Activated CD4-positive, alpha-beta T cell treated with anti-CD3 and anti-CD28 coated beads for 4 hours (primary cell): ENCODE data around the gene NALCN.

Experiments
- DNase-seq, 2 donors: peaks; one replicate each; pipeline ENCODE4 v3.0.0-alpha.2; 2020

The NALCN gene

DNA sequence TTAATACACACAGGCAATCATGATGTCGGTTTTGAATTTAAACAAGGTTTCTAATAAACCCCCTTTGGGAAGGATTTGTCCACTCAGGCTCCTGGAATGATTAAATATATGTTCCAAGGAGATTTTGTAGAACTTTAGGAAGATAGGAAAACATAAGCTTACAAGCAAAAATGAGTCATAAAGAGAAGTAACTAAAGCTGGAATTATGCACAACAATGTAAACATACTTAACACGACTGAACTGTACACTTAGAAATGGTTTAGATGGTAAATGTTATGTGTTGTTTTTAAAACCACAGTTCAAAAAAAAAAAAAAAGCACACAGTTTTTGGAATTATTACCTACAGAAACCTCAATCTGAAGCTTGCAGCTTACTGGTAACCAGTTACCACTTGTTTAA lies 304.4 kb downstream of the NALCN start:
- DNase-seq = no peak

DNA sequence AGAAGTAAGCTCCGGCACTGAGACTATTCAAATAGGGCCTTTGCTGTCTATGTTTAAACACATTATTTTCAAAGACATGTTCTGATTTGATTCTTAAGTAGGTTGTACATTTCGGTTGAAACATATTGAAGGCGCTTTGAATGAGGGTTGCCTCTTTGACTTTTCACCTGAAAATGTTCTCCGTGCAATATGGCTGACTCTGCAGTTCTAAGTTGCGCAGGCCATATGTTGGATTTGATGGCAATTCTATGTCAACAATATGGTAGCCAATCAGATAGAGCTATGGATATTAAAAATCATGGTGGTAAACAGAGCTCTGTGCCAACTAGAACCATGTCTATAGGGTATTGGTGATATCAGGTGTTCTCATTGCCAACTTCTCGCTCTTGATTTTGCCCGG lies 307.3 kb downstream of the NALCN start:
- DNase-seq = no peak

- DNase-seq = no peak
These were observed 317.4 kb downstream of the NALCN start for GRCh38 chr13:101098873-101099272.

DNA sequence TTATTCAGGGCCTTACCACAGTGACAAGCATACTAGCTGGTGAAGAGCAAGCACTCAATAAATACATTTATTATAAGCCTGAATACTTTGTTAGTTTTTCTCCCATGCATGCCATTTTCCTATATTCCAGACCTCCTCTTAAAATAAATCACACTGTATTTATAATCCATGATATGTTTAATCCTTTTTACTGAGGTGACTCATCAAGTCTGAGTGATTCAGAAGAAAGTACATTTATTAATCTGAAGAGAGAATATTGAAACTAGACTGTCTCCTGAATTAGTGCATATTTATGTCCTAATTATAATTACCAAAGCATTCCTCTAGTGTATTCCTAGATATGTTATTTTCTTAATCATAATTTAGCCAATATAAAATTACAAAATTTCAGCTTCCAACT lies 323.3 kb downstream of the NALCN start:
- no peak for DNase-seq

- DNase-seq = no peak
These were observed 326.0 kb downstream of the NALCN start for GRCh38 chr13:101090287-101090686.

GRCh38 chr13:101085551-101085950 lies 330.8 kb downstream of the NALCN start:
- no peak for DNase-seq

GRCh38 chr13:101082441-101082840 lies 333.9 kb downstream of the NALCN start:
- no peak for DNase-seq

DNA sequence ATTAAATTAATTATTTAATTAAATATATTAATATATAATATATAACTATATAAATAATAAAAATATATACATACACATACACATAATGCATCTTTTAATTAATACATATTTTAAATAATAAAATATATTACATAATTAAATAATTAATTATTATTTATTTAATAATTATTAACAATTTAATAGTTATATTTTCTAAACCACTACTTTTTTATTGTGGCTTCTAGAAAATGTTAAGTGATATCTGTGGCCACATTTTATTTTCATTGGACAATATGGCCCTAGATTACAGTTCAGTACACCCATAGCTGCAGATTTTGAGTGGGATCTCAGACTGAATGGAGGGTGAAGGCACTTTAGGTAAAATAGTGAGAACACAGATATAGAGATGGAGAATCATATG lies 335.7 kb downstream of the NALCN start:
- no peak for DNase-seq

DNA sequence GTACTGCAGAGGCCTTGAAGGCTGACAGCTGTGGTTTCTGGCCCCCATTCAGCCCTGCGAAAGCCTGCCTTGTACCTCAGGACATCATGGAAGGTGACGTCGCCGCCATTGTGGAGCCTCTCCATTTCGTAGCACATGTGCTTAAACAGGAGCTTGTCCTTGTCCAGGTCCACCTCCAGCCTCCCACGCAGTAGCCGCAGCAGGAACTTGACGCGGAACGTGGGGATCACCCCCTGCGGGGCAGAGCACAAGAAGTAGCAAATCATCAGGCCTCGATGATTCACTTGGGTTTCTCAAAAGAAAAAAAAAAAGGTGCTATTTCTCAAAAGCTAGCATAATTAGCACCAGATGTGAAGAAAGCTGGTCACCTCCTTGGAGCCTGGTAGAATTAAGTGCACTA lies 351.0 kb downstream of the NALCN start:
- DNase-seq = no peak

- no peak for DNase-seq
These were observed 356.5 kb downstream of the NALCN start for GRCh38 chr13:101059793-101060192.

- DNase-seq = no peak
These were observed 357.5 kb downstream of the NALCN start for GRCh38 chr13:101058841-101059240.

DNA sequence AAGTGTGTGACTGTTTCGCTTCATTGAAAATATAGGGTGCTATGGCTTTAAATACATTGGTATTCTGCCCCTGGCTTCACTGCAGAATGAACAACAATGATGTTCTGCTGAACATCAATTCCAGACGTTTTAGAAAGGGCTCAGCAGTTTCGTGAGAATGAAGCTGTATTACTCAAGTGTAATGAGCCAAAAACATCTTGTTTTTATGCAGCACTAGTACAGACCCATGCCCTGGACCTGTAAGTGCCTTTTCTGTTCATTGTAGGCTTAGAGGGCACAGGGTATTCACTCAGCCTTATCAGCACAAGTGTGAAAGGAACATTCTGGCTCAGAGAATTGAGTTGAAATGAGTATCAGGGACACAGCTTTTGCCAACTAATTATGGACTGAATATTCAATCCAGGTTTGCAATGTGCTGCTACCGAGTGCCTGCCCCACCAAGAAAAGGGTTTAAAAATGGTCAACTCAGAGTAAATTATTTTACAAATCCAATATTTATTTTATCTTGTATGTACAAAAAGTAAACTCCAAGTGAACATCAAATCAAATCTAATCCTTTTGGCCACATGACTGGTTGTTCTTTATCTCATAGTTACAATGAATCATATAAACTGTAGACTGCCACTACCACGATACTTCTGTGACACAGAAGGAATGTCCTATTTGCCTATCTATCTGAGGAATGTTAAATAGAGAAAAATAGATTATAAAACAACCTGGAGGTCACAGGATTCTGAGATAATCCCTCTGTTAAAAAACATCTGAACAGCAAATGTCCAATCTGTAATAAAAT lies 362.8 kb downstream of the NALCN start:
- DNase-seq = no peak

DNA sequence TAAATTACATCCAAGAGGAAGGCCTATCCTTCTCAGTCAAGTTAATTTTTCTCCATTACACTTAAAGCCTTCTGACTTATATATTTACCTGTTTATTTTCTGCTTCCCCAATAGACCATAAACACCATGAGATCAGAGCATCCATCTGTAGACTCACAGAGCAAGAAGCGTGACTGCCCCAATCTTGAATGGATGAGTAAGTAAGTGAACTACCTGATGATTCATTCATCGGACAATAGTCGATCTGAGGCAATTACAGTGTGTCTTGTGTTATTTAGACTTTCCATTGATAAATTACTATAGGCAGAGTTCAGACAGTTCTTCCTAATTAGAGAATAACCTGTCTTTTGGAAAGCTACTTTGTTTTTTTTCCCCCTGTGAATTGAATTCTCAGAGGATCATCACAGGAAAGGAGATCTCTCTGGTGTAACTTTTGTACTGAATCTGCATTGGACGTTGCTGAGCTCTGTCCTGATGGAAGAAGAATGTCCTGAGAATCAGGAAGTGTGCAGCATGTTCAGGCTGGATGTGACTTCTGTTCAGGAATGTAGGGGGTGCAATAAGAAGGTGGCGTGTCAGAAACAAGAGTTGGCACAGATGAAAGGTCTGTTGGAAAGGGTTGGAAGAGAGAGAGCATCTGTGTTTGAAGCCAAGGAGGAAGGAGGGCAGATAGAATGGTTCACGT lies 367.0 kb downstream of the NALCN start:
- DNase-seq = no peak

GRCh38 chr13:101036546-101036945 lies 379.8 kb downstream of the NALCN start:
- no peak for DNase-seq

DNA sequence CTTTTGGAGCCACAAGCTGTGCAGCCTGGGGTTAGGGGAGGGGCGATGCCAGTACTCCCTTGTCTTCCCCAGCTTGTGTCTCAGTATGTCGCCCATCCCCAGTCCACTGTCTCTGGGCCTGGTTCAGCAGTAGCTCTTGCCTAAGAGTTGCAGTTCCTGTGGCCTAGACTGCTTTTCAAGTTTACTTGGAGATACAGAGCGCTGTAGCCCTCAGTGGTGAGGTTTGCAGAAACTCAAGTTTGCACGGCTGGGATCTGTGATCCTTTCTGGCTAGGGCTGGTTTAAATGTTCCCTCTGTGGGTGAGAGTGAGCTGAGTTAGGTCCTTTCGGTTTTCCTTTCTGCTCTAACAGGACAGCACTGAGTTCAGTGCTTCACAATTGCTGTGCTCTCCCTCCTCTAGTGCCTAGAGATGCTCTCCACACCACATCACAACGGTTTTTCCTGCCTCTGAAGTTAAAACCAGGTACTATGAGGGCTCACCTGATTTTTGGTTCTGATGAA lies 381.1 kb downstream of the NALCN start:
- DNase-seq = no peak

GRCh38 chr13:101026736-101027398 lies 389.4 kb downstream of the NALCN start:
- DNase-seq = no peak

- DNase-seq = no peak
These were observed 390.0 kb downstream of the NALCN start for GRCh38 chr13:101026328-101026727.

DNA sequence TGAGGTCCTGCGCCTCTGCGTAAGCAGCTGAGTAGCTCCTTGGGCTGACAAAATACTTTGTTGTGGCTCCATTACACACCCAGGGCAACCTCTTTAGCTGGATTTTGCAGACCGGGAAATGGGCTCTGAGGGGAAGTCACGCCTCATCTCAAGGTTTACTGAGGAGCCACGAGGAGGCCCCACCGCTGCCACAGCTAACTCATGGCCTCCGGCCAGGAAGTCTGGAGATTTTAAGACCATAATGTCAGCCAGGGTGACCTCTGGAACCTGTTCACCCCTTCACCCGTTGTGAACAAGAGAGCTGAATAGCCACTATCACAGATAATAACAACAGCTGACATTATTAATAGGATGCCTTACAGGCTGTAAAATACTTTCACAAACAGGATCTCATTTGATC lies 390.4 kb downstream of the NALCN start:
- no peak for DNase-seq

GRCh38 chr13:101025519-101025918 lies 390.8 kb downstream of the NALCN start:
- DNase-seq = no peak

- no peak for DNase-seq
These were observed 397.2 kb downstream of the NALCN start for GRCh38 chr13:101019126-101019525.

DNA sequence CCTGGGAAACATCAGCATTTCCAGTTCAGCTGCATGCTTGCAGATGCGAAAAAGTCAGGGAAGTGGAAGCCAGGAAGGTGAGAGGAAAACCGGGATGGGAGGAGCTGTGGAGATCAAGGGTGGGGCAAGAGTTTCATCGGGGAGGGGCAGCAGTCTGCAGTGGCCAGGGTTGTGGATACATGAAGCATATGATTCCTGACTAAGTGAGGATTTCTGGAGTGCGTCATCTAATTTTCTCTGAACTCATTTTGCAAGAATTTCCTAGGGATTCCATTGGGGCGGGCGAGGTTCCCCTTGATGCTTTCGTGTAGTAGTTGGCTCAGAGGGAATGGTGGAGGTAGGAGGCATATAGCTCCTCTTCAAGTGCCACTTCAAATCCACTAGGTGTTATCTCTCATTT lies 397.6 kb downstream of the NALCN start:
- DNase-seq = no peak

- no peak for DNase-seq
These were observed 399.0 kb downstream of the NALCN start for GRCh38 chr13:101017123-101017872.

DNA sequence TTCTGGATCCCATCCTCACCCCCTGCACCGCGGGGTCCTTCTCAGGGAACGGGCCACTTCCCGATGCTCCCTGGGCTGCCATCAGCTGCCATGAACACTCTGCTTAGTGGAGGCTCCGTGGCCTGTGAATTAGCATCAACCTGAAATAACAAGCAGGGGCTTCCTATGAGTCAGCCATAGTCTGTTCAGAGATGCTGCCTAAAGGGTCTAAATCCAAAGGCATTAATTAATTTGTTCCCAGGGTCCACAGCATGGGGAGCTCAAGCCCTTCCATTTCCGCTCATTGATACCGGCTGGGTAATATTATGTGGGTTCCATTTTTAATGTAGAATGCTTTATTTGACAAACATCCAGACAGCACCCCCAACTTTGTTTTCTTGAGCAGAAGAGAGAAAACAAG lies 399.8 kb downstream of the NALCN start:
- DNase-seq = no peak
